COLO668 (cell line): ENCODE results near the gene FGF22.

Source experiments
- DNase-seq: peaks from one replicate; lab custom pipeline; 2025; ENCODE audit not compliant: unreplicated experiment; lab: John Stamatoyannopoulos, UW

The FGF22 gene

GRCh38 chr19:677601-678436, 38.1 kb downstream of the FGF22 start:
- DNase-seq: peak; percentile 89

GRCh38 chr19:678791-679388, 39.2 kb downstream of the FGF22 start:
- DNase-seq: no peak

DNA sequence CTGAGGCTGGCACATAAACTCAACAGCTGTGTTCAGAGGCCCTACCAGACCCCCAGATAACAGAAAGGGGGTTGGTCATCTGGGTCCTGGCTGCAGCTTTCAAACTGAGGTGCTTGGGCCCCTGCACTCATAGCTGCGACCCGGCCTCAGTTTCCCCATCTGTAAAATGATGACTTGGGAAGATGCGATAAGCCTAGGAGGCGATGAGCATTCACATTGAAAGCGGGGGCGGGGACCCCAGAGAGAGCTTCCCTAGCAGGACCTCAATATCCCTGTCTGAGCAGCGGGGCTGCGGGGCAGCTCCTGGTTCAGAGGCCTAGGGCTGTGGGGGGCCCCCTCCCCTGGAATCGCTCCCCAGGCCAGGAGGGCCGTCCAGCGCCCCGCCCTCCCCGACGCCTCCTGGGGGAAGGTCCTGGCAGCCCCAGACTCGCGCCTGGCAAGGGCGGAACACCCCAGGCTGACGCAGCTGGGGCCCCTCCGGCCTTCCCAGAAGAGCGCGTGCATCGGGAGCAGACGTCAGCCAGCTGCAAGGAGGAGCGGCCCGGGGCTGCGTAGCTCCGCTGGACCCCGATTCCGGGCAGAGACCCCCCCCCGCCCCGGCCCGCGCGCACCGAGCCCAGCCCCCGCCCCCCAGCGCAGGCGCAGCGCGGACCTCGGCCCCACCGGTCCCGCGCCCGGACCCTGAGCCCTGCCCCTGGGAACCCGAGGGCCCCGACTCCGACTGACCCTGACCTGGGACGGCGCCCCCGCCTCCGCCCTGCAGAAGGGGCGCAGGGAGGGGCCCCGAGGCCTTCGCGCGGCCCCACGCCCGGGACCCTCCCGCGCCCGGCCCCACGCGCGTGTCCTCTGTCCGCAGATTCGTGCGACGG, 40.0 kb downstream of the FGF22 start:
- peak; percentile 62 for DNase-seq

DNA sequence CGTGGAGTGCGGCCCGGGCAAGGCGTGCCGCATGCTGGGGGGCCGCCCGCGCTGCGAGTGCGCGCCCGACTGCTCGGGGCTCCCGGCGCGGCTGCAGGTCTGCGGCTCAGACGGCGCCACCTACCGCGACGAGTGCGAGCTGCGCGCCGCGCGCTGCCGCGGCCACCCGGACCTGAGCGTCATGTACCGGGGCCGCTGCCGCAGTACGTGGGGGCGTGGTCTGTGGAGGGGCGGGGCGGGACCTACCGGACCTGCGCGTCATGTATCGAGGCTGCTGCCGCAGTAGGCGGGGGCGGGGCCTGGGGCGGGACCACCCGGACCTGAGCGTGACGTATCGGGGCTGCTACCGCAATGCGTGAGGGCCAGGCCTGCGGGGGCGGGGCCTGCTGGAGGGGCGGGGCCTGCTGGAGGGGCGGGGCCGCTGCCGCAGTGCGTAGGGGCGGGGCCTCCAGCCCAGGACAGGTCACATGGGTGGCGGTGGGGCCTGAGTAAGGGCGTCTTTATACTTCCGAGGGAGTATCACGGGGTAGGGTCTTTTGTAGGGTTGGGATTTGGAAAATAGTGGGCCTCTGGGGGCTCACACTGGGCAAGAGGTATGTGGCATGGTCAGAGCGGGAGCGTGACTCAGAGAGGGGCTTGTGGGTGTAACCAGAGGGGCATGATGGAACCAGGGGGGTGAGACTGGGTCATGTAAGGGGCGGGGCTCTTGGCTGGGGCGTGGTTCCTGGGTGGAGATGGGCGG, 40.8 kb downstream of the FGF22 start:
- peak; percentile 97 for DNase-seq

GRCh38 chr19:681029-682019, 41.6 kb downstream of the FGF22 start:
- DNase-seq: peak; percentile 71

DNA sequence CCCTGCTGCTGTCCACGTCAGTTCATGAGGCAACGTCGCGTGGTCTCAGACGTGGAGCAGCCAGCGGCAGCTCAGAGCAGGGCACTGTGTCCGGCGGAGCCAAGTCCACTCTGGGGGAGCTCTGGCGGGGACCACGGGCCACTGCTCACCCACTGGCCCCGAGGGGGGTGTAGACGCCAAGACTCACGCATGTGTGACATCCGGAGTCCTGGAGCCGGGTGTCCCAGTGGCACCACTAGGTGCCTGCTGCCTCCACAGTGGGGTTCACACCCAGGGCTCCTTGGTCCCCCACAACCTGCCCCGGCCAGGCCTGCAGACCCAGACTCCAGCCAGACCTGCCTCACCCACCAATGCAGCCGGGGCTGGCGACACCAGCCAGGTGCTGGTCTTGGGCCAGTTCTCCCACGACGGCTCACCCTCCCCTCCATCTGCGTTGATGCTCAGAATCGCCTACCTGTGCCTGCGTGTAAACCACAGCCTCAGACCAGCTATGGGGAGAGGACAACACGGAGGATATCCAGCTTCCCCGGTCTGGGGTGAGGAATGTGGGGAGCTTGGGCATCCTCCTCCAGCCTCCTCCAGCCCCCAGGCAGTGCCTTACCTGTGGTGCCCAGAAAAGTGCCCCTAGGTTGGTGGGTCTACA, 43.1 kb downstream of the FGF22 start:
- no peak for DNase-seq

DNA sequence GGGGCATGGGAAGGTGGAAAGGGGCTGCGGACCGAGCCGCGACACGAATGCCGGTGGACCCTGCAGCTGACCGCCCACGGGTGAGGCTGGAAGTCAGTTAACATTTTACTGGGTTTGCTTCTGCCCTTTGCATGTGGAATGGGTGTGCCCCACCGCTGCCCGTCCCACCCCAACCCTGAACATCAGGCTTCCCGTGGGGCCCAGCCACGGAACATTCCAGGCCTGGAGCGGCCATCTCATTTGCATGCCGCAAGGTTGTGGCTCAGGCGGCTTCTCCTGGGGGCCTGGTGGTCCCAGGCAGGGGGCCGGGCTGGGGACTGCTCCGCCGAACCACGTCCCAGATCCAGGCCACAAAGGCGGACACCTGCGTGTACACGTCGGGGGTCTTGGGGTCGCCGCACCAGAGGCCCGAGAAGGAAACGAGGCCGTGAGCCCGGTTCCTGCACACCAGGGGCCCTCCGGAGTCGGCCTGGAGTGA, 45.8 kb downstream of the FGF22 start:
- no peak for DNase-seq

GRCh38 chr19:686589-687297, 47.1 kb downstream of the FGF22 start:
- no peak for DNase-seq

- DNase-seq: no peak
Measured at GRCh38 chr19:687569-688166, 48.0 kb downstream of the FGF22 start.

- DNase-seq: no peak
Measured at GRCh38 chr19:688214-688613, 48.5 kb downstream of the FGF22 start.

DNA sequence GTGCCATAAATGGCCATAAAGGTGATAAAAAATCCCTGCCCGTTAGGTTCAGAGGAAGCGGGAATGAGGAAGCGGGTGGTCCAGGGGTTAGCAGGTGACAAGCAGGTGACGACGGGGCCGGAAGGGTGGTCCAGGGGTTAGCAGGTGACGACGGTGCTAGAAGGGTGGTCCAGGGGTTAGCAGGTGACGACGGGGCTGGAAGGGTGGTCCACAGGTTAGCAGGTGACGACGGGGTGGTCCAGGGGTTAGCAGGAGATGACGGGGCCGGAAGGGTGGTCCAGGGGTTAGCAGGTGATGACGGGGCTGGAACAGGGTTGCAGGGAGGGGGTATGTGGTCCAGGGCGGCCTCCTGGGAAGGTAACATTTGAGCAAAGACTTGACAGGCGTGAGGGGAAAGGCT, 49.3 kb downstream of the FGF22 start:
- DNase-seq: no peak

GRCh38 chr19:690203-690602, 50.5 kb downstream of the FGF22 start:
- no peak for DNase-seq
